ENCODE measurements around the gene FNBP1L.
A peak's percentile ranks its signal among the peaks of the same experiment; 100 is the strongest.

The FNBP1L gene

GRCh38 chr1:93447481-93448291 is at the start of gene FNBP1L:
TSS of gene FNBP1L (plus strand) at chr1:93448118. CDS start at chr1:93448282, 164 bp downstream.
- DNase-seq = peak; percentile 66

- no peak for DNase-seq
These were observed 48.1 kb upstream of the FNBP1L start for GRCh38 chr1:93399781-93400180.

- DNase-seq = no peak
These were observed 39.7 kb upstream of the FNBP1L start for GRCh38 chr1:93408203-93408602.

GRCh38 chr1:93411000-93411399 is 36.9 kb upstream of the FNBP1L start:
- DNase-seq = no peak

GRCh38 chr1:93414749-93415148 is 33.2 kb upstream of the FNBP1L start:
- no peak for DNase-seq

- DNase-seq = no peak
These were observed 32.6 kb upstream of the FNBP1L start for GRCh38 chr1:93415296-93415695.

GRCh38 chr1:93416183-93416582 is 31.7 kb upstream of the FNBP1L start:
- DNase-seq = no peak

GRCh38 chr1:93419344-93419743 is 28.6 kb upstream of the FNBP1L start:
- DNase-seq = no peak

GRCh38 chr1:93420400-93420799 is 27.5 kb upstream of the FNBP1L start:
- DNase-seq = no peak

GRCh38 chr1:93426181-93426580 is 21.7 kb upstream of the FNBP1L start:
- DNase-seq = no peak

GRCh38 chr1:93427656-93428055 is 20.3 kb upstream of the FNBP1L start:
- DNase-seq = no peak

- no peak for DNase-seq
These were observed 14.4 kb upstream of the FNBP1L start for GRCh38 chr1:93433407-93433961.

- DNase-seq = no peak
These were observed 13.8 kb upstream of the FNBP1L start for GRCh38 chr1:93434088-93434487.

- no peak for DNase-seq
These were observed 12.9 kb upstream of the FNBP1L start for GRCh38 chr1:93434987-93435386.

GRCh38 chr1:93435443-93435842 is 12.5 kb upstream of the FNBP1L start:
- no peak for DNase-seq

GRCh38 chr1:93436496-93436895 is 11.4 kb upstream of the FNBP1L start:
- DNase-seq = no peak

GRCh38 chr1:93437976-93438605 is 9.8 kb upstream of the FNBP1L start:
- no peak for DNase-seq

- no peak for DNase-seq
These were observed 9.2 kb upstream of the FNBP1L start for GRCh38 chr1:93438716-93439115.

GRCh38 chr1:93440272-93440671 is 7.6 kb upstream of the FNBP1L start:
- no peak for DNase-seq

- no peak for DNase-seq
These were observed 7.2 kb upstream of the FNBP1L start for GRCh38 chr1:93440706-93441105.

- no peak for DNase-seq
These were observed 6.3 kb upstream of the FNBP1L start for GRCh38 chr1:93441589-93441988.

- DNase-seq = no peak
These were observed 5.8 kb upstream of the FNBP1L start for GRCh38 chr1:93442008-93442666.

GRCh38 chr1:93442741-93443140 is 5.2 kb upstream of the FNBP1L start:
- DNase-seq = no peak

- DNase-seq = no peak
These were observed 4.5 kb upstream of the FNBP1L start for GRCh38 chr1:93443454-93443853.
